HUDEP-2 (cell line): ENCODE measurements around the gene SERGEF.

ENCODE experiments used
- DNase-seq, 76 experiments: peaks; one replicate each; lab custom pipeline; 2025; ENCODE audit not compliant: unreplicated experiment in 76 of 76; lab: John Stamatoyannopoulos, UW

SERGEF gene

DNA sequence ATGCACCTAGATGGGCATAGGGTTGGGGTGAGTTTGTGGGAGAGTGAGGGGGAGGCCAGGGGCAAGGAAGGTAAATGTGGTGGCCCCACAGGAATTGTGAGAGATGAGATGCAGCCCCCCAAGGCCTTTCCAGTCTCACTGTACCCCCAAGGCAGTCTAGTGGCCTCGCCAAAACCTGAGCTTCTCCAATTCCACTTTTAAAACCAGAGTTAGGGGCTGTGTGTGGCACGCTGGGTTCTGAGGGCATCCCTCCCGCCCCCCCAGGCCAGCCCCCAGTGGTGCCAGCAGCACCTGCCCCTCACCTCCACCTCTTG, 237.9 kb downstream of the SERGEF start:
- no peak for DNase-seq

DNA sequence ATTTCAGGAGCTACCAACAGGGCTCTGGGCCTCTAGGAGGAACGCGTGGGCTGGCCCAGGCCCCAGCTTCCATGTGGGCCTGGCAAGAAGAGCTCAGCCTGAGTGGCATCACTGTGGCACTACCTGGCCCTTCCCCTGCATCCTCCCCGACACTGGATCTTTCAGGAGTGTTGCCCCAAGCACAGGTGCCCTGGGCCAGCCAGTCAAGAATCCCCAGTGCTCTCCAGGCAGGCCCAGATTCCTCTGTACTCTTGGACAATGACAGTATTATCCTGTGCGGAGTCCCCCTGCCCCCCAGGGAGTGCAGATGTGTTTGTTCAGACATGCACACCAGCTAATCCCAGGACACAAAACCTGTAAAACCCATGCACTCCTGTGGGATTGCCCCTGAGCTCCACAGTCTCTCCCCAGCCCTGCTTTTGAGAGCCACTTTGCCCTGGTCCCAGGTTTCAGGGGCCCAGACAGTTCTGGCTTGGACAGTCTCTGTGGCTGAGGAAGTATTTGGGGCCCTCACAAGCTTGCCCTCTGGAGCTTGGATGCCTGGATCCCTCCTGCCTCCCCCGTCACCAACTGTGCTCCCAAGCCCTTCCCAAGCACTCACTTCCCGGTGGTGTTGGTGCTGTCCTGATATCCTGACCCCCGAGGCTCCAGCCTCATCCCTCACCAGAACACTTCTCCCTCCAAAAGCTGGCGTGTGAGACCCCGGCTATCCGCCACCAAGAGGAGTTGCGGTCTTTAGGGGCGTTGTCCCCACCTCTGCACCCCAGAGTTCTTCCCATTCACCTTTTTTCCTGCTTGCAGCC, 238.4 kb downstream of the SERGEF start:
- DNase-seq, result no peak

DNA sequence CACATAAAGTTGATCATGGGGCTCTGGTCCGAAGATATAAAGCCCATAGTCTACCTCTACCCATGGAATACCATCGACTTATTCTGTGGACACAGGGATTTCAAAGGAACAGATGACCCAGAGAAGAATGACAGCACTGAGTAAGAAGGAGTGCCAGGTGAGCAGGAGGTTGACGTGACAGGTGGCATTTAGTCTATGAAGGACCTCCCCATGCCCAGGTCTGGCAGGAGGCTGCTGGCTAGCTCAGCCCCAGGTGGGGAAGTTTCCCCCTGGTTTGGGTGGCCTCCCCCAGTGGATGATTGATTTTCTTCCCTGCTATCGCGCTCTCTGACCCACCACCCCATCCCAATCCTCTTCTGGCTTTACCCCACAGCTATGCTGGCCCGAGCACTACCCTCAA, 239.2 kb downstream of the SERGEF start:
- no peak for DNase-seq

DNA sequence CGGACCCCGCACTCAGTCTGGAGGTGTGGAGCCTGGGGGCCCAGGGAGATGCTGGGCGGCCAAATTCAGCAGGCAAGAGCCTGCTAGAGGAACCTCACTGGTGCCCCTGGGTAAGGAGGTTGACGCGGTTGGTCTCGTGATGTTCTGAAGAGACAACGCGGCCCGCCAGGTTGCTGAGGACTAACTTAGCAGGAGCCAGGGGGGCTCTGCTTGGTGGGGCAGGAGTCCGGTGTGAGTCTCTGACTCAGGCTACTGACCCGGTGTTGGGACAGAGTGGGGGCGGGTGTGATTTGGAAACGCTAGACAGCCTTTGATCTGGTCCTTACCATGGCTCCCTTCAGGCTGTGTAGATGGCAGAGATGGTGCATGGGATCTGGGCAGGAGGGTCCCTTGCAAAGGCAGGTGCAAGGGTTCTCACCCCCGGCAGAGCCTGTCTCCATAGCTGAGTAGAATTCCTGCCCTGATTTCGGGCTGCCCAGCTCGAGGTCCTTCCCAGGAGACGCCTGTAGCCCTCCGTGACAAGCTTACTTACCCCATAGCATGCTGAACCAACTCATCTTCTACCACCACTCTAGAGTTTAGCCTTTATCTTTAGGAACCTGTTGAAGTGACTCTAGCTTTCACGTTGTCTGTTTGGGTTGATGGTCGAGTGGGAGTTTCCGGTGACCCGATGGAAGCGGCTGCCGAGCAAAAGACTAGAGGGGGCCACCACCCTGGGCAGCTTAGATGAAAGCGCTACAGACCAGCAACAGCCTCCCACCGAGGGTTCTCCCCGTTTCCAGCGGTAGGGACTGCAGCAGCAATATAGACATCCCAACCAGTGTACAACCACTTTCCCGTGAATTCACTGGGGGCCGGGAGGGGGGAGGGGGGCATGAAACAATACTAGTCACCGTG, 239.9 kb downstream of the SERGEF start:
- DNase-seq, result no peak

DNA sequence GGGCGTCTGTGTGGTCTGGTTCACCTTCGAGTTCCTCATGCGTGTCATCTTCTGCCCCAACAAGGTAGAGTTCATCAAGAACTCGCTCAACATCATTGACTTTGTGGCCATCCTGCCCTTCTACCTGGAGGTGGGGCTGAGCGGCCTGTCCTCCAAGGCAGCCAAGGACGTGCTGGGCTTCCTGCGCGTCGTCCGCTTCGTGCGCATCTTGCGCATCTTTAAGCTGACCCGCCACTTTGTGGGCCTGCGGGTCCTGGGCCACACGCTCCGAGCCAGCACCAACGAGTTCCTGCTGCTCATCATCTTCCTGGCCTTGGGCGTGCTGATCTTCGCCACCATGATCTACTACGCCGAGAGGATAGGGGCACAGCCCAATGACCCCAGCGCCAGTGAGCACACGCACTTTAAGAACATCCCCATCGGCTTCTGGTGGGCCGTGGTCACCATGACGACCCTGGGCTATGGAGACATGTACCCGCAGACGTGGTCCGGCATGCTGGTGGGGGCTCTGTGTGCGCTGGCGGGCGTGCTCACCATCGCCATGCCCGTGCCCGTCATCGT, 240.9 kb downstream of the SERGEF start:
- no peak for DNase-seq

DNA sequence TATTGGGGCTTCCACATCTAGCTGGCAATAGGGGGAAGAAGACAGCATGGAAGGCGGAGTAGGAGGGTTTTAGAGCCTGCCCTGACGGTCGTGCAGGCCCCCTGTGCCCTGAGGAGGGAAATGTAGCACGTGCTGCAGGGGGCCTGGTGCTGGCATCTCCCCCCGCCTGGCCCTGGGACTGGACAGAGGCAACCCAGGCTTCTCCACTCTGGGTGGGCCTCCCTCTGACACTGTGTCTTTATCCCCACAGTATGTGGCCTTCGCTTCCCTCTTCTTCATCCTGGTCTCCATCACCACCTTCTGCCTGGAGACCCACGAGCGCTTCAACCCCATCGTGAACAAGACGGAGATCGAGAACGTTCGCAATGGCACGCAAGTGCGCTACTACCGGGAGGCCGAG, 241.4 kb downstream of the SERGEF start:
- no peak for DNase-seq

DNA sequence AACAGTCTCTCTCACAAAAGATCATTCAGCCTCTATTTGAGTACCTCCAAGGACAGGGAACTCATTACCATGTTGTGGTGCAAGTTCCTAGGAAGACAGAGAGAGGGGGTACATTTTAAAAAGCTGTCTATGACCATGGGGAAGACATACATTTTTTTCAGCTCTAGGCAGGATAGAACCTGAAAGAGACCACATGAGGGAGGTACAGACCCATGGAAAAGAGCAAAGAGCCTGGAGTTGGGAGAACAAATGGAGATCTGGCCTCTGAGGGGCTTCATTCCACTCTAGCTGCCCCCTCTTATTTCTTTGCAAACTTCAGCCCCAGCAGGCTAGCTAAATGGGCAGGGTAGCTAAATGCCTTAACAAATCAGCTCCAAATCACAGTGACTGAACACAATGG, 241.9 kb downstream of the SERGEF start:
- no peak for DNase-seq

DNA sequence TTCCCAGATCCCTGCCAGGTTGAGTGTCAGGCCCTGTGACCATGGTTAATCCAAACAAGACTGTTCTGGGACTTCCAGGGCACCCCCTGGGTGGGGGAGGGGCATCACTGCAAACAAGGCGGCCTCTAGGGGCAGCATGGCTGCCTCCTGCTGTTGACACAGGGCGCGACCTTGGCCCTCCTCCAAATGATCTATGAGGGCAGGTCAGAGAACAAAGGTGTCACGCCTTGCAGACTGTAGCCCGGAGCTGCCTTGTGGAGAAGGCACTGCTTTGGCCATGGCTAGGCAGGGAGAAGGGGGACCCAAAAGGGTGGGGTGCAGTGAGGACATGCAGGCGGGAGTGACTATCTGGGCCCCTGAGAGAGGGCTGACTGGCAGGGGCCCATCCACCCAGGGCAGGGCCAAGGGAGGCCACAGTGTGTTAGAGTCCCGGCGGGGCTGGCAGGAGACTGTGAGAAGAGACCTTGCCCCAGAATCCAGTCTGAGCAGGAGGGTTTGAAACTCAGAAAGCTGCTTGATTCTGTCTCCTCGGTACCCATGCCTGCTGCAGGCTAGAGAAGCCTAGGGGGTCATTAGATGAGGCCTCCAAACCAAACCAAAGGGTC, 242.7 kb downstream of the SERGEF start:
- DNase-seq, result peak in 52 of 76 experiments; percentile 4 to 60 (median 32)

DNA sequence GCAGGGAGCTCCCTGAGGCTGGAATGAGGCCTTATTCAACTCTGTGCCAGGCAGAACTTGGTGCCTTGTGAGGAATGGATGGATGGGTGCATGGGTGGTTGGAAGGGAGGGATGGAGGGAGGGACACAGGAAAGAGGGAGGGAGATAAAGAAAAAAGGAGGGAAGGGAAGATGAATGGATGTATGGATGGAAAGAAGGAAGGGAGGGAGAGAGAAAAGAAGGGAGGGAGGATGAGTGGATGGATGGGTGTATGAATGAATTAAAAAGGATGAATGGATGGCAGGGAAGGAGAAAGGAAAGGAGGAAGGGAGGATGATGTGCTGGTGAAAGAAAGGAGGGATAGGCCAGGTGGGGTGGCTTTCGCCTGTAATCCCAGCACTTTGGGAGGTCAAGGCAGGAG, 243.6 kb downstream of the SERGEF start:
- no peak for DNase-seq

DNA sequence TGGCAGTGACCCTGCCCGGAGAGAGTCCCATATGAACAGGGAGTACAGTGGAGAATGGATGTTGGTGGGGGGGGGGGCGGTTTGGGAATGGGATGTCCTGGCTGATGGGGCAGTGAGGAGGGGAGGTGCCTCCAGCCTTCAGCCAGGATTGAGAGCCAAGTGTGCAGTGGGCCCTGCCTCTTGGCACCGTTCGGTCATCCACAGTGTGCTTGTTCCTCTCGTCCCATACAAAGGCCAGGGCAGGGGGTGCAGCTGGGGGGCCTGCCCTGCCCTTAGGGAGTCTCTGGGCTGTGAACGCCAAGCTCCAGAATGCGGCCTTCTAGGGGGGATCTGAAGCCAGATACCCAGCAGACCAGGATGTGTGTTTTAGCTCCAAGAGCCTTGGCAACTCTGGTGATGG, 244.3 kb downstream of the SERGEF start:
- no peak for DNase-seq

DNA sequence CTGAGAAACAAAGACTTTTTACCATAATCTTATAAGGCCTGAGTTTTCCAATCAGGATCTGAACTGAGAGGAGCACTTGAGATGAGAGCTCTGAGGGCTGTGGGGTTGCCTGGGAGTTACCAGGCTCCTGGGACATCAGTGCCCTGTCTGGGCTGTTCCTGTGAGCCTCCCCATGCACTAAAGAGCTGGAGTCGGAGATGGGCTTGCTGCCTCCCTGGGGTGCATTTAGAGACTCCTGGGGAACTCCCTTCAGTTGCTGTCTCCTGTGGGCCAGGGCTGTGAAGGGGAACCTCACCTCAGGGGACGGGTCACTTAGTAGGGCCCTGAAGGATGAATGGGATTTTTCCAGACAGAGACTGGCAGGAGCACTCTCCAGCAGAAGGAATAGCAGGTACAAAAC, 244.9 kb downstream of the SERGEF start:
- DNase-seq, result no peak

DNA sequence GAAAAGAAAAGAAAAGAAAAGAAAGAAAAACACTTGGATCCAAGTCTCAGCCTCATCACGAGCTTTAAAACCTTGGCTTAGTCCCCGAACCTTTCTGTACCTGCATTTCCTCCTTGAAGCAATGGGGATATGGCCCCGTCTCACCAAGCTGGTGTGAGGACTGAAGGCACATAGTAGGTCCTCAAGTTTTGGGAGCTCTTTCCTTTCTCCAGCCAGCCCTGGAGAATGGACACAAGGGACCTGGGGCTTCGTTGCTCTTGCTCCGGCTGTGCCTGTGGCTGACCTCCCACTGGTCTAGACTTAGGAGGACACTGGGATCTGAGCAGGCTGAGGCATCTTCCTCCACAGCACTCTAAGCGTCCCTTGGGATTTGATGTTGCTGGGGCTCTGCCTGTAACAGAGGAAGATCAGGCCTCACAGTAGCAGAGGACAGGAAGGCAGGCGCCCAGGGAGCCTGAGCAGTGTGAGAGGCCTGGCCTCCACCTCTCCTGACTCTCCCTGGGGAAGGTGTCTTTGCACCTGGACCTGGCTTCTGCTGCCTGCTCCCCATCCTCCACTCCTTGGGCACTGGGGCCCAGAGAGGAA, 245.5 kb downstream of the SERGEF start:
- DNase-seq, result no peak

DNA sequence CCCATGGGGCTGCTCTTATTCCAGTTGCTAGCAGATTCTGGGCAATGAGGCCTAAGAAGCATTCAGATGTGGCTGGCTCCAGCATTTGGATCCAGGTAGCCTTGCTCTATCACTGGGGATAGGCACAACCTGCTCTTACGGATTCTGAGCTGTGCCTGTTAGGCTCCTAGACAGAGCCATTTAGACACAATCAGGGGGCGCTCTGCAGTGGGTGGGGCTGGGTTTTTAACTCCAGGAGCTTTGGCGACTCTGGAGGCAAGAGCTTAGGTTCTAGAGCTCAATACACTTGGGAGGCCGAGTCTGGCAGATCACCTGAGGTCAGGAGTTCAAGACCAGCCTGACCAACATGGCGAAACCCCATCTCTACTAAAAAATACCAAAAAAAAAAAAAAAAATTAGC, 246.3 kb downstream of the SERGEF start:
- DNase-seq, result peak in 5 of 76 experiments; percentile 4 to 26 (median 8)

DNA sequence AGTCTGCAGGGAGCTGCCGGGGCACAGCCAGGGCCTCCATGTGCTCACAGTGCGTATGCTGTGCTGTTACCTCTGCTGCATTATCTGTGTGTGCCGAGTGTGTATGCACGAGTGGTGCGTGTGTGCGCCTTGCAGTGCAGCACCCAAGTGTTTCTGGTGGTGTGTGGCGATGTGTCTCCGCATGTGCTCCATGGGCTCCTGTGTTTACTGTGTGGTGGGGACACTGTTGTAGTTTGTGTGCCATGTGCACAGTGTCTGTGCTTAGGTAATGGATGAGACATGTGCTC, 246.8 kb downstream of the SERGEF start:
- no peak for DNase-seq

DNA sequence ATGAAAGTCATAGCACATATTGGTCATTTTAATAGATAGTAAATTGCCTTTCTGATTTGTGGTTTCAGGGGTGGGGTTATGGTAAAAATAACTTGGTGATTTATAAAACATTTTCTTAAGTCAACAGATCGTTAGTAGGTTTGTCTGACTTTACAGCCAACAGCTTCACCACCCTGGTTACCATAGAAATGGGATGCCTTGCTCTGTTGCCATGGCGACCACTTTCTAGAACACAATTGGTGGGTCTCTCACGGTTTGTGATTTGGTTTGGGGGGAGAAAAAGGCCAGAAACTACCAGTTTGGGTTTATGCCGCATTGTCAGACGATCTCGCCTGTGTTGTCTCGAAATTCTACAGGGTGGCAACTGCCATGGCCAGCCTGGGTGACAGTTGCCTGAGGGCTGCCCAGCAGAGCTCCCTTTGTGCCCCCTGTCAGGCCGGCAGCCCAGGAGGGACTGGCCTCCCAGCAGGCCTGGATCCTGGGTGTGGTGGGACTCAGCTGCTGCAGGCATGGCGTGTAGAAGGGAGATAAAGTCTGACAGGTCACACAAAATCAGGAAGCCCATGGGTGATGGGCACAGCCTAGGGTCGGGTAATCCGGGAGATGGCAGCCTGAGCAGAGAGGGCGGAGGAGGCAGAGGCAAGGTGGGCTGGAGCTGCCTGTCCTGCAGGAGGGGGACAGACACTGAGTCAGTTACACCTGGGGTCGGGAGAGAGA, 247.3 kb downstream of the SERGEF start:
- no peak for DNase-seq

DNA sequence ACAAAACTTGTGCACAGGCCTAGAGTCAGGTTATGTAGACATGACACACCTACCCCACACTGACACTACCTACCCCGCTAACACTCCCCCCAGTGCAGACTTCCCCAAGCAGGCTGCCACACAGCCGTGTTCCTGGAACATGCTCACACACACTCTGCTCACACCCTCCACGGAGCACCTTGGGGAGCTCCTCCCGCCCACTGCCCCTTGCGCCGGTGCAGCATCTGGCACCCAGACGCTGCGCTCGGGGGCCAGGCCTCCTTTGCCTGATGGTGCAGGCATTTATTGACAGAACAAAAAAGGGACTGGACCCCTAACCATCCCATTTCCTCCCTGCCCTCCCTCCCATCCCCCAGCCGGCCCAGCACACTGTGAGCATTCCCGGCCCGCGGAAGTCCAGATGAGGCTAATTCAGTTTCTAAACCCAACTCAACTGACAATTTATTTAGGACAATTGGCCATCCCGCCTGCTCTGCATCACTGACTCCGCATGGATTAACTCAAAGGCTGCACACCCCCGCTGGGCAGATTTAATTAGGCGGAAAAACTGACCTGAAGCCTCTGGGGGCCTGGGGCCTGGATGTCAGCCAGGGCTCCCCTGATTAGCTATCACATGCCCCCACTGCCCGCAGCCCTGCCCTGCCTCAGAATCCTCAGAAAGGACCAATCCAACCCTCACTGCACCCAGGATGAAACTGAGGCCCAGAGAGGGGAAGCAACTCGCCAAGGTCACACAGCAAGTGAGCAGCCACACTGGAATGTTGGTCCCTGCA, 248.2 kb downstream of the SERGEF start:
- no peak for DNase-seq

DNA sequence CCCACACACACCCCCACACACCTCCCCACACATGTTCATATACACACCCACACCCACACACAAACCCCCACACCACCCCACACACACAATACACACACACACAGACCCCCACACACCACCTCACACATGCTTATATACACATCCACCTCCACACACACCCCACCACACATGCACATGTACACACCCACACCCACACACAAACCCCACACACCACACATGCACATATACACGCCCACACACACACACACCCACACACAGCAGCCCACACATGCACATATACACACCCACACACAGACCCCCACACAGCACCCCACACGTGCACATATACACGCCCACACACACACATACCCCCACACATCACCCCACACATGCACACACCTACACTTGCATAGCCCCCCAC, 249.1 kb downstream of the SERGEF start:
- no peak for DNase-seq

DNA sequence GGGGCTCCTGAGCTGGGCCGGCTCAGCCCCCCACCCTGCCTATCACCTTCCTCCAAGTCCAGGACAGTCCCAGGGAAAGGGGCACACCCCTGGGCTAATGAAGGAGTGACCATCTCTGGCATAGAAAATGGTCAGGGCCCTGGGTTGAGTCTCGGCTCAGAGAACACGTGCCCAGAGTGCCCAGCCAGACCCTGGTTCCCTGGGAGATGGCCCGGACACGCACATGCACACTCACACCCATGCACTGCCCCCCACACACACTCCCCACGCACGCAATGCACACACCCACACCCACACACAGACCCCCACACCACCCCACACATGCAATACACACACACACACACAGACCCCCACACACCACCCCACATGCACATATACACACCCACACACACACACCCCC, 249.6 kb downstream of the SERGEF start:
- no peak for DNase-seq

DNA sequence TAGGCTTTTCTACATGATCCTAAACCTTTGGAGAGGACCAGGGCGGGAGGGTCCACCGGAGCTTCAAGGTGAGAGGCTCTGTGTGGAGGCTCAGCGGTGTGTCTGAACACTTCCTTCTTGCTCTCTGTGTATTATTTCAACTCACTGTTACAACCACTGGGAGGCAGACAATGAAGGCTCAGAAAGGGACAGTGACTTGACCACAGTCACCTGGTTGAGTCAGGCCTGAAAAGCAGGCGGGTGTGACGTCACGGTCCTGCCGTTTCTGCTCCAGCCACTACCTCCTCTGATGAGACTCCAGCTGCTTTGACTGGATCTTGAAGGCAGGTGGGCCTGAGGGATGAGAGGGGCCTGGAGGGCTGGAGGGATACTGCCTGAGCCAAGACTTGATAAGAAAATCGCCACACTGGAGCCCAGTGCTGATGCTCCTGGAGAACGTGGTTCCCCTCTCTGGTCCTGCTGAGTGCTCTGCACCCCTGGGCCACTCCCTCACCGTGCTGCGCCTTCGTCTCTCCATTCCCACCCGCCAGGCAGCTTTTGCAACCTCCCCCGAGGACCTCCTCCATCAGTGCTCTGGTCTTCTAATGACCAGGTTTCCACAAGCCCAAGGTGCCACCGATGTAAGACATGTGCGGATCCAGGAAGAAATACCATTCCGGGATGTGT, 250.4 kb downstream of the SERGEF start:
- peak in 5 of 76 experiments; percentile 7 to 22 (median 12) for DNase-seq
